Panc1 (cell line): Measurements from ENCODE around the gene PPM1K. TPM values are rescaled to one million over a fixed set of nuclear protein-coding genes. Genes with fewer than 3 reads are reported as not detected.

Source experiments
- ATAC-seq: fragments of 200-7000 bp; cut with Tn5 transposase; 2 replicates; pipeline ENCODE4 v1.9.1; 2020; ENCODE audit warnings: mild to moderate bottlenecking, moderate library complexity
- BruUV-seq: library from RNA; stranded (reverse); fragments of 400-500 nt; replicated peaks from 2 replicates; lab custom pipeline; 2021; lab: Mats Ljungman, UMichigan
- CTCF ChIA-PET: fragments of 300-600 bp; sonication (Branson Sonifier 250); formaldehyde crosslinking; loops from one replicate; lab custom pipeline; 2022; ENCODE audit warnings: antibody characterized with exemption; lab: Charles Lee
- POLR2A ChIA-PET: fragments of 300-600 bp; sonication (Branson Sonifier 250); formaldehyde crosslinking; loops from one replicate; lab custom pipeline; 2022; ENCODE audit warnings: antibody characterized with exemption; lab: Charles Lee
- DNase-seq: peaks from one replicate; pipeline ENCODE4 v3.0.0-alpha.2; 2010; ENCODE audit warnings: low read depth, low spot score
- H3K27ac ChIP-seq: 2 replicates; pipeline ENCODE4 v1.5.1; 2011; ENCODE audit warnings: mild to moderate bottlenecking, low read length, inconsistent platforms
- H3K27me3 ChIP-seq: fragments of 200-500 bp; sonication (Bioruptor generic); 2 replicates; pipeline ENCODE4 v1.6.0; 2014; ENCODE audit warnings: low read length, inconsistent platforms; ENCODE audit not compliant: control insufficient read depth, insufficient read depth
- H3K36me3 ChIP-seq: fragments of 200-500 bp; sonication (Bioruptor generic); 2 replicates; pipeline ENCODE4 v1.5.1; 2014; ENCODE audit warnings: inconsistent platforms, mild to moderate bottlenecking, low read length, moderate library complexity; ENCODE audit not compliant: control insufficient read depth, insufficient read depth
- H3K4me1 ChIP-seq: 2 replicates; pipeline ENCODE4 v1.5.1; 2011; ENCODE audit warnings: inconsistent platforms, mild to moderate bottlenecking, low read length, moderate library complexity; ENCODE audit not compliant: control insufficient read depth, insufficient read depth
- H3K4me3 ChIP-seq, 2 experiments: 2 replicates each; pipeline ENCODE4 v1.5.1; 2011 to 2012; ENCODE audit warnings: low read depth in 2 of 2, low read length in 2 of 2, mild to moderate bottlenecking in 2 of 2, inconsistent platforms in 1 of 2, moderate library complexity in 1 of 2
- H3K9me3 ChIP-seq: fragments of 200-500 bp; sonication (Bioruptor generic); 2 replicates; pipeline ENCODE4 v1.5.1; 2014; ENCODE audit warnings: low read depth, mild to moderate bottlenecking, inconsistent platforms, low read length, moderate library complexity; ENCODE audit not compliant: control insufficient read depth, insufficient read depth
- POLR2AphosphoS5 ChIP-seq: IDR thresholded peaks from 2 replicates; pipeline ENCODE4 v1.6.1; 2012; ENCODE audit warnings: mild to moderate bottlenecking, low read depth, low read length, moderate library complexity
- SIN3A ChIP-seq: IDR thresholded peaks from 2 replicates; pipeline ENCODE4 v1.6.1; 2012; ENCODE audit warnings: low read depth, mild to moderate bottlenecking, low read length, moderate library complexity, borderline replicate concordance; ENCODE audit not compliant: insufficient read depth
- TCF7L2 ChIP-seq: IDR thresholded peaks from 2 replicates; pipeline ENCODE4 v1.6.1; 2011; ENCODE audit warnings: mild to moderate bottlenecking, low read depth, low read length, inconsistent platforms
- in situ Hi-C: cut with HindIII; loops from 2 replicates; pipeline ENCODE4 v1.10.0; 2016; ENCODE audit warnings: low sequenced_read_pairs, low pct_unique_long_range_greater_than_20kb
- intact Hi-C: fragments of 100-400 bp; cut with micrococcal nuclease; formaldehyde crosslinking; loops from one replicate; pipeline ENCODE4 v1.10.0; 2022; ENCODE audit not compliant: unreplicated experiment
- total RNA-seq: library from RNA; stranded (reverse); gene quantifications from one replicate; pipeline ENCODE4 v1.2.1, GENCODE V29; 2021; ENCODE audit not compliant: unreplicated experiment
- TF ChIP-seq, protein P1 (sequence below): fragments of 450-650 bp; IDR thresholded peaks from 2 replicates; pipeline ENCODE4 v1.5.1; 2017; ENCODE audit warnings: mild to moderate bottlenecking
- TF ChIP-seq, protein P2 (sequence below), 2 experiments: IDR thresholded peaks; 2 replicates each; pipeline ENCODE4 v1.6.1; 2011 to 2012; ENCODE audit warnings: low read depth in 2 of 2, control low read depth in 1 of 2, low read length in 1 of 2, mild to moderate bottlenecking in 1 of 2, moderate library complexity in 1 of 2; ENCODE audit not compliant: insufficient read depth in 1 of 2

Gene PPM1K
- total RNA-seq, 1 experiment from 2014 or later: 2.1 TPM

GRCh38 chr4:88275516-88275915 lies 8.8 kb downstream of the PPM1K start:
- intact Hi-C loops (no loop called here), in situ Hi-C loops (no loop called here)
- Histone ChIP-seq H3K36me3 (no peaks in the 10 kb centered on the region), H3K27me3 (no peaks in the 10 kb centered on the region), H3K4me3 (no peak overlapping the region), H3K9me3 (no peaks in the 10 kb centered on the region), H3K27ac (no peak overlapping the region), H3K4me1 (no peaks in the 10 kb centered on the region)
- DNase-seq (no peak), ATAC-seq (no peak)
- ChIA-PET POLR2A (interaction anchor here (0.6 kb wide), 2 partner anchors 943 to 1269 kb away, joined by 3 to 13 read pairs; no protein-coding TSS in a partner anchor), CTCF (no interaction called here)
- TF ChIP-seq, protein P1, sequence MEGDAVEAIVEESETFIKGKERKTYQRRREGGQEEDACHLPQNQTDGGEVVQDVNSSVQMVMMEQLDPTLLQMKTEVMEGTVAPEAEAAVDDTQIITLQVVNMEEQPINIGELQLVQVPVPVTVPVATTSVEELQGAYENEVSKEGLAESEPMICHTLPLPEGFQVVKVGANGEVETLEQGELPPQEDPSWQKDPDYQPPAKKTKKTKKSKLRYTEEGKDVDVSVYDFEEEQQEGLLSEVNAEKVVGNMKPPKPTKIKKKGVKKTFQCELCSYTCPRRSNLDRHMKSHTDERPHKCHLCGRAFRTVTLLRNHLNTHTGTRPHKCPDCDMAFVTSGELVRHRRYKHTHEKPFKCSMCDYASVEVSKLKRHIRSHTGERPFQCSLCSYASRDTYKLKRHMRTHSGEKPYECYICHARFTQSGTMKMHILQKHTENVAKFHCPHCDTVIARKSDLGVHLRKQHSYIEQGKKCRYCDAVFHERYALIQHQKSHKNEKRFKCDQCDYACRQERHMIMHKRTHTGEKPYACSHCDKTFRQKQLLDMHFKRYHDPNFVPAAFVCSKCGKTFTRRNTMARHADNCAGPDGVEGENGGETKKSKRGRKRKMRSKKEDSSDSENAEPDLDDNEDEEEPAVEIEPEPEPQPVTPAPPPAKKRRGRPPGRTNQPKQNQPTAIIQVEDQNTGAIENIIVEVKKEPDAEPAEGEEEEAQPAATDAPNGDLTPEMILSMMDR: no peak
- no TSS peak for BruUV-seq

- ATAC-seq: no peak
- no TSS peak for BruUV-seq
- H3K36me3 ChIP-seq: no peaks in the 10 kb centered on the region
- no peak overlapping the region for H3K27ac ChIP-seq
- POLR2A ChIA-PET: no interaction called here
- no peak overlapping the region for H3K4me3 ChIP-seq
- in situ Hi-C loops: no loop called here
- DNase-seq: no peak
- intact Hi-C loops: no loop called here
- H3K4me1 ChIP-seq: no peaks in the 10 kb centered on the region
- H3K9me3 ChIP-seq: no peaks in the 10 kb centered on the region
- CTCF ChIA-PET: no interaction called here
- H3K27me3 ChIP-seq: no peaks in the 10 kb centered on the region
- TF ChIP-seq POLR2AphosphoS5: no peak
- TF ChIP-seq, protein P2, sequence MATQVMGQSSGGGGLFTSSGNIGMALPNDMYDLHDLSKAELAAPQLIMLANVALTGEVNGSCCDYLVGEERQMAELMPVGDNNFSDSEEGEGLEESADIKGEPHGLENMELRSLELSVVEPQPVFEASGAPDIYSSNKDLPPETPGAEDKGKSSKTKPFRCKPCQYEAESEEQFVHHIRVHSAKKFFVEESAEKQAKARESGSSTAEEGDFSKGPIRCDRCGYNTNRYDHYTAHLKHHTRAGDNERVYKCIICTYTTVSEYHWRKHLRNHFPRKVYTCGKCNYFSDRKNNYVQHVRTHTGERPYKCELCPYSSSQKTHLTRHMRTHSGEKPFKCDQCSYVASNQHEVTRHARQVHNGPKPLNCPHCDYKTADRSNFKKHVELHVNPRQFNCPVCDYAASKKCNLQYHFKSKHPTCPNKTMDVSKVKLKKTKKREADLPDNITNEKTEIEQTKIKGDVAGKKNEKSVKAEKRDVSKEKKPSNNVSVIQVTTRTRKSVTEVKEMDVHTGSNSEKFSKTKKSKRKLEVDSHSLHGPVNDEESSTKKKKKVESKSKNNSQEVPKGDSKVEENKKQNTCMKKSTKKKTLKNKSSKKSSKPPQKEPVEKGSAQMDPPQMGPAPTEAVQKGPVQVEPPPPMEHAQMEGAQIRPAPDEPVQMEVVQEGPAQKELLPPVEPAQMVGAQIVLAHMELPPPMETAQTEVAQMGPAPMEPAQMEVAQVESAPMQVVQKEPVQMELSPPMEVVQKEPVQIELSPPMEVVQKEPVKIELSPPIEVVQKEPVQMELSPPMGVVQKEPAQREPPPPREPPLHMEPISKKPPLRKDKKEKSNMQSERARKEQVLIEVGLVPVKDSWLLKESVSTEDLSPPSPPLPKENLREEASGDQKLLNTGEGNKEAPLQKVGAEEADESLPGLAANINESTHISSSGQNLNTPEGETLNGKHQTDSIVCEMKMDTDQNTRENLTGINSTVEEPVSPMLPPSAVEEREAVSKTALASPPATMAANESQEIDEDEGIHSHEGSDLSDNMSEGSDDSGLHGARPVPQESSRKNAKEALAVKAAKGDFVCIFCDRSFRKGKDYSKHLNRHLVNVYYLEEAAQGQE (IDR thresholded peaks at IDR 0.05; ENCODE audit: insufficient read depth in 1 of 2, low read depth in 2 of 2, low read length in 1 of 2): no peak
- TF ChIP-seq, protein P1: no peak
- TF ChIP-seq TCF7L2: no peak
- no peak for TF ChIP-seq SIN3A
These were observed 15.4 kb downstream of the PPM1K start for GRCh38 chr4:88268913-88269312.
